Vagina (tissue), 2 donors: ENCODE data around the gene LTBP3.

ENCODE experiments used
- CTCF ChIP-seq, 3 experiments: fragments of 450-650 bp in 2 of 3; fragments of 200-600 bp in 1 of 3; sonication (generic) in 1 of 3; IDR thresholded peaks; one replicate each; pipeline ENCODE4 v1.5.1; 2017 to 2019; ENCODE audit warnings: antibody characterized with exemption in 3 of 3, mild to moderate bottlenecking in 2 of 3, moderate library complexity in 2 of 3
- POLR2A ChIP-seq, 2 donors: fragments of 450-650 bp; IDR thresholded peaks; one replicate each; pipeline ENCODE4 v1.6.1; 2017; ENCODE audit warnings: antibody characterized with exemption in 2 of 2, mild to moderate bottlenecking in 2 of 2, moderate library complexity in 2 of 2
- POLR2AphosphoS5 ChIP-seq, 2 donors: sonication (generic); formaldehyde crosslinking; IDR thresholded peaks; one replicate each; pipeline ENCODE4 v1.9.0; 2017; ENCODE audit warnings: antibody characterized with exemption in 2 of 2, mild to moderate bottlenecking in 2 of 2, low read depth in 1 of 2; ENCODE audit not compliant: insufficient read depth in 1 of 2

DNA sequence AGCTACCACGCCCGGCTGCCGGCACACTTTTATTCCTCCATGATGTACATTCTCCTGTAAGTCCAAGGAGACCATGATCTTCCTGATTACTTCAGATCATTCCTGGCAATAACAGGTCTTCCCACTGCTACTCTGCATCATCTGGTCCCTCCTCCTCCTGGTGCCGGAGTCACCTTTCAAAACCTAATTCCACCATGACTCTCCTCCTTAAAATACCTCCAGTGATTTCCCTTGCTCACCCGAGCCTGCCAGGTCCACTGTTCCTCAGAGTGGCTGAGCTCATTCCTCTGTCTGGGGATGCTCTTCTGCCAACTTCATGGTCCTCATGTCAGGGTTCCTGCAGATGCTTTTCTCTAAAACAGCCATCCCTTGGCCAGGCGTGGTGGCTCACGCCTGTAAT, 3.9 kb upstream of the LTBP3 start:
- no peak for TF ChIP-seq CTCF (IDR thresholded peaks at IDR 0.05)
- TF ChIP-seq POLR2A (IDR thresholded peaks at IDR 0.05) = no peak
- no peak for TF ChIP-seq POLR2AphosphoS5 (IDR thresholded peaks at IDR 0.05; ENCODE audit: insufficient read depth in 1 of 2, low read depth in 1 of 2)
